Epithelial cell of esophagus (primary cell): ENCODE results near the gene DHRS9.

Experiments used
- DNase-seq: peaks from one replicate; pipeline ENCODE4 v3.0.0; 2010; ENCODE audit warnings: low read depth
- H3K4me3 ChIP-seq: 2 replicates; pipeline ENCODE4 v1.5.1; 2011; ENCODE audit warnings: mild to moderate bottlenecking, low read length, control low read depth
- CTCF ChIP-seq: IDR thresholded peaks from 2 replicates; pipeline ENCODE4 v1.5.1; 2011; ENCODE audit warnings: low read depth, mild to moderate bottlenecking, low read length, control low read depth, inconsistent platforms; ENCODE audit not compliant: insufficient read depth; ENCODE audit errors: missing control alignments

DHRS9 gene

GRCh38 chr2:169034984-169035544, 34.3 kb upstream of the DHRS9 start:
- DNase-seq: no peak
- TF ChIP-seq CTCF: no peak
- H3K4me3 ChIP-seq: no peak overlapping the region

- no peak for DNase-seq
- no peak overlapping the region for H3K4me3 ChIP-seq
- TF ChIP-seq CTCF: no peak
These were observed 33.5 kb upstream of the DHRS9 start for GRCh38 chr2:169035887-169036286.

- no peak overlapping the region for H3K4me3 ChIP-seq
- peak; percentile 79 for DNase-seq
- no peak for TF ChIP-seq CTCF
These were observed 32.5 kb upstream of the DHRS9 start for GRCh38 chr2:169036736-169037440.

DNA sequence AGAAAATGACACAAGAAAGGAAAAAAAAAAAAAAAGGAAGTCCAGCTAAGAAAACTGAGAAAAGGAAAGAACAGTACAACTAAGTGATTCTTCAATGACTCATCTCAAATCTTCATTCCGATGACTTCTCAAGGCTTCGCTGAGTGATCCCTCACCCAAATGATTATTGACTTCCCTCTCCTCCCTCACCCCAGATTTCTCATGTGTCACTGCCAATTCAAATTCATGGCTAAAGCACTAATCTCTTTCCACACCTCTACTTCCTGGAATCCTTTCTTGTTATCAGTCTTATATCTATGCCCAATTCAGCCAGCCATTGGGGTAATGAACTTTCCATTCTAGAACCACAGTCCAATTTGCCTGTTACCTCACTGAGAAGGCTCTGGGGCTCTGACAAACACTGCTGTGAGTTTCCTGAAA, 31.0 kb upstream of the DHRS9 start:
- TF ChIP-seq CTCF: no peak
- H3K4me3 ChIP-seq: no peak overlapping the region

GRCh38 chr2:169039702-169040101, 29.7 kb upstream of the DHRS9 start:
- TF ChIP-seq CTCF: no peak
- DNase-seq: no peak
- no peak overlapping the region for H3K4me3 ChIP-seq

More for the DNA sequence above, 31.0 kb upstream of the DHRS9 start:
- peak; percentile 94 for DNase-seq

DNA sequence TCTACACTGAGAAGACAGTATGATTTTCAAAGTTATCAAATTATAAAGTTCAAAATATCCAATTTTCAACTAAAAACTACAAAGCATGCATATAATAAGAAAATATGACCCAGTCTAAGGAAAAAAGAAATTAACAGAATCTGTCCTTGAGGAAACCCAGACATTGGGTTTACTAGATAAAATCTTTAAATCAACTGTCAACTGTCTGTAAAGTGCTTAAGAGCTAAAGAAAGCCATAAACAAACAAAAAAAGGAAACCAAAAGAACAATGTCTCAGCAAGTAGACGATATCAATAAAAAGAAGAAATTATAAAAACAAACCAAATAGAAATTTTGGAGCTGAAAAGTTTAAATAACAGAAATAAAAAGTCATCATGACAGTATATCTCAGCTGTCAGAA, 27.8 kb upstream of the DHRS9 start:
- H3K4me3 ChIP-seq: no peak overlapping the region
- DNase-seq: no peak
- no peak for TF ChIP-seq CTCF

DNA sequence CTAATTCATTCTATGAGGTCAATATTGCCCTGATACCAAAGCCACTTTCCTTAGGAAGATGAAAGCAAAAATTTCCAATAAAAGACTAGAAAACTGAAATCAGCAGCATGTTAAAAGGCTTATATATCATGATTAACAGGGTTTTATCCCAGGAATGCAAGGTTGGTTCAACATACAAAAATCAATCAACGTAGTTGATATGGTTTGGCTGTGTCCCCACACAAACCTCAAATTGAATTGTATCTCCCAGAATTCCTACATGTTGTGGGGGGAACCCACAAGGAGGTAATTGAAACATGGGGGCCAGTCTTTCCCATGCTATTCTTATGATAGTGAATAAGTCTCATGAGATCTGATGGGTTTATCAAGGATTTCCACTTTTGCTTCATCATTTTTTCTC, 26.5 kb upstream of the DHRS9 start:
- no peak for DNase-seq
- no peak for TF ChIP-seq CTCF
- no peak overlapping the region for H3K4me3 ChIP-seq
